SU-DHL-6 (cell line): ENCODE data around the gene VENTX.

ENCODE experiments used
- EZH2phosphoT487 ChIP-seq: fragments of 200-600 bp; sonication (generic), shearing (Covaris generic); conservative IDR thresholded peaks from 2 replicates; pipeline ENCODE4 v1.6.1; 2018; ENCODE audit warnings: mild to moderate bottlenecking, antibody characterized with exemption, low read length, moderate library complexity, mixed read lengths
- TF ChIP-seq, protein P1 (sequence below): fragments of 200-600 bp; sonication (generic); IDR thresholded peaks from one replicate; pipeline ENCODE4 v1.5.1; 2017; ENCODE audit warnings: antibody characterized with exemption, mild to moderate bottlenecking, low read length, moderate library complexity; ENCODE audit not compliant: insufficient read depth, poor library complexity, severe bottlenecking

DNA sequence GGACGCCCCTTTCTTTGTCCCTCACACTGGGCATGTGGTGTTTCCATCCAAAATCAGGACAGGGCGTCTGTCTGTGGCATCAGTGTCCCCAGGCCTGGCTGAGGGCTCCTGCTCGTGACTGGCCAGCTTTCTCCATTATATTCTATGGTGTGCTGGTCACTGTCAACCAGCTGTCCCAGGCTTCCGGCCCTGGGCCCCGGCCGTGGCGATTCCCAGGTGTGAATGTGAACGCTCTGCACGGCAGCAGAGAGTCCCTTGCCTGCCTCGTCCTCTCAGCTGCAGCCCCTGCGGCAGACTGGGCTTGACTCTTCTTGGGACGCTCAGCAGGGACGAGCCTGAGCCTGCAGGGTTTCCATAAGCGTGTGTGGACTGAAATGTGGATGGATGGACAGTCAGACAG lies 13.6 kb upstream of the VENTX start:
- TF ChIP-seq, protein P1, sequence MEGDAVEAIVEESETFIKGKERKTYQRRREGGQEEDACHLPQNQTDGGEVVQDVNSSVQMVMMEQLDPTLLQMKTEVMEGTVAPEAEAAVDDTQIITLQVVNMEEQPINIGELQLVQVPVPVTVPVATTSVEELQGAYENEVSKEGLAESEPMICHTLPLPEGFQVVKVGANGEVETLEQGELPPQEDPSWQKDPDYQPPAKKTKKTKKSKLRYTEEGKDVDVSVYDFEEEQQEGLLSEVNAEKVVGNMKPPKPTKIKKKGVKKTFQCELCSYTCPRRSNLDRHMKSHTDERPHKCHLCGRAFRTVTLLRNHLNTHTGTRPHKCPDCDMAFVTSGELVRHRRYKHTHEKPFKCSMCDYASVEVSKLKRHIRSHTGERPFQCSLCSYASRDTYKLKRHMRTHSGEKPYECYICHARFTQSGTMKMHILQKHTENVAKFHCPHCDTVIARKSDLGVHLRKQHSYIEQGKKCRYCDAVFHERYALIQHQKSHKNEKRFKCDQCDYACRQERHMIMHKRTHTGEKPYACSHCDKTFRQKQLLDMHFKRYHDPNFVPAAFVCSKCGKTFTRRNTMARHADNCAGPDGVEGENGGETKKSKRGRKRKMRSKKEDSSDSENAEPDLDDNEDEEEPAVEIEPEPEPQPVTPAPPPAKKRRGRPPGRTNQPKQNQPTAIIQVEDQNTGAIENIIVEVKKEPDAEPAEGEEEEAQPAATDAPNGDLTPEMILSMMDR = no peak
- TF ChIP-seq EZH2phosphoT487 = no peak
